Neural cell (in vitro differentiated cells): ENCODE data around the gene AIPL1.

Experiments used
- EP300 ChIP-seq: fragments of 450-650 bp; conservative IDR thresholded peaks from 2 replicates; pipeline ENCODE4 v1.6.1; 2014; ENCODE audit warnings: antibody characterized with exemption, mild to moderate bottlenecking, moderate library complexity; ENCODE audit not compliant: poor library complexity, severe bottlenecking
- MXI1 ChIP-seq: fragments of 450-650 bp; conservative IDR thresholded peaks from 2 replicates; pipeline ENCODE4 v1.6.1; 2014; ENCODE audit warnings: antibody characterized with exemption, mild to moderate bottlenecking; ENCODE audit not compliant: poor library complexity, severe bottlenecking
- POLR2AphosphoS5 ChIP-seq: IDR thresholded peaks from 2 replicates; pipeline ENCODE4 v1.6.1; 2012
- TAF1 ChIP-seq: IDR thresholded peaks from 2 replicates; pipeline ENCODE4 v1.6.1; 2012; ENCODE audit warnings: low read depth
- TF ChIP-seq, protein P1 (sequence below): fragments of 450-650 bp; IDR thresholded peaks from 2 replicates; pipeline ENCODE4 v1.5.1; 2014; ENCODE audit warnings: antibody characterized with exemption, mild to moderate bottlenecking, moderate library complexity; ENCODE audit not compliant: poor library complexity, severe bottlenecking
- TF ChIP-seq, protein P2 (sequence below): IDR thresholded peaks from 2 replicates; pipeline ENCODE4 v1.6.1; 2012; ENCODE audit warnings: borderline replicate concordance

DNA sequence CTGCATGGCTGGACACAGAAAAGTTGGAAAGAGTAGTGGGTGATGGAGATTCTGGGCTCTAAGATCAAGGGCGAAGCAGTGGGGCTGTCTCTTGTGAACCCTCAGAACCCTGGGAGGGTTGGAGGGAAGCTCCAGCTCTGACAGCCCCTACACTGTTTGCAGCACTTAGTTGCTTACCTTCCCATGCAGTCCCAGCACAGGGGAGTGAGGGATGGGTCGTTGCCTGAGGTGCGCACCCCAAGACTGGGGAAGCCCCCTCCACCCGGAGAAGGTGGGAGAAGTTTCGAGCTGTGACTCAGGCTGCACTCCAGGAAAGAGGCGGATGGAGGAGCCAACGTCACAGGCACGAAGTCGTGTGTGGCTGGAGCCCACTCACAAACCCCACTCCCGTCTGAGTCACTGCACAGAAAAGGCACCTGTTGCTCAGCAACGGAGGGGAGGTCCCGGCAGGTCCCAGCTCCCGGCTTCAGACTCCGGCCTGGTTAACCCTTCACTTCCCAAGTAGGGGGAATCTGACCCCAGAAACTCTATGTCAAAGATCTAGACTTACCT, 60.1 kb downstream of the AIPL1 start:
- TF ChIP-seq POLR2AphosphoS5 (no peak), EP300 (no peak), TAF1 (no peak), MXI1 (no peak)
- TF ChIP-seq, protein P1, sequence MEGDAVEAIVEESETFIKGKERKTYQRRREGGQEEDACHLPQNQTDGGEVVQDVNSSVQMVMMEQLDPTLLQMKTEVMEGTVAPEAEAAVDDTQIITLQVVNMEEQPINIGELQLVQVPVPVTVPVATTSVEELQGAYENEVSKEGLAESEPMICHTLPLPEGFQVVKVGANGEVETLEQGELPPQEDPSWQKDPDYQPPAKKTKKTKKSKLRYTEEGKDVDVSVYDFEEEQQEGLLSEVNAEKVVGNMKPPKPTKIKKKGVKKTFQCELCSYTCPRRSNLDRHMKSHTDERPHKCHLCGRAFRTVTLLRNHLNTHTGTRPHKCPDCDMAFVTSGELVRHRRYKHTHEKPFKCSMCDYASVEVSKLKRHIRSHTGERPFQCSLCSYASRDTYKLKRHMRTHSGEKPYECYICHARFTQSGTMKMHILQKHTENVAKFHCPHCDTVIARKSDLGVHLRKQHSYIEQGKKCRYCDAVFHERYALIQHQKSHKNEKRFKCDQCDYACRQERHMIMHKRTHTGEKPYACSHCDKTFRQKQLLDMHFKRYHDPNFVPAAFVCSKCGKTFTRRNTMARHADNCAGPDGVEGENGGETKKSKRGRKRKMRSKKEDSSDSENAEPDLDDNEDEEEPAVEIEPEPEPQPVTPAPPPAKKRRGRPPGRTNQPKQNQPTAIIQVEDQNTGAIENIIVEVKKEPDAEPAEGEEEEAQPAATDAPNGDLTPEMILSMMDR: no peak
- TF ChIP-seq, protein P2, sequence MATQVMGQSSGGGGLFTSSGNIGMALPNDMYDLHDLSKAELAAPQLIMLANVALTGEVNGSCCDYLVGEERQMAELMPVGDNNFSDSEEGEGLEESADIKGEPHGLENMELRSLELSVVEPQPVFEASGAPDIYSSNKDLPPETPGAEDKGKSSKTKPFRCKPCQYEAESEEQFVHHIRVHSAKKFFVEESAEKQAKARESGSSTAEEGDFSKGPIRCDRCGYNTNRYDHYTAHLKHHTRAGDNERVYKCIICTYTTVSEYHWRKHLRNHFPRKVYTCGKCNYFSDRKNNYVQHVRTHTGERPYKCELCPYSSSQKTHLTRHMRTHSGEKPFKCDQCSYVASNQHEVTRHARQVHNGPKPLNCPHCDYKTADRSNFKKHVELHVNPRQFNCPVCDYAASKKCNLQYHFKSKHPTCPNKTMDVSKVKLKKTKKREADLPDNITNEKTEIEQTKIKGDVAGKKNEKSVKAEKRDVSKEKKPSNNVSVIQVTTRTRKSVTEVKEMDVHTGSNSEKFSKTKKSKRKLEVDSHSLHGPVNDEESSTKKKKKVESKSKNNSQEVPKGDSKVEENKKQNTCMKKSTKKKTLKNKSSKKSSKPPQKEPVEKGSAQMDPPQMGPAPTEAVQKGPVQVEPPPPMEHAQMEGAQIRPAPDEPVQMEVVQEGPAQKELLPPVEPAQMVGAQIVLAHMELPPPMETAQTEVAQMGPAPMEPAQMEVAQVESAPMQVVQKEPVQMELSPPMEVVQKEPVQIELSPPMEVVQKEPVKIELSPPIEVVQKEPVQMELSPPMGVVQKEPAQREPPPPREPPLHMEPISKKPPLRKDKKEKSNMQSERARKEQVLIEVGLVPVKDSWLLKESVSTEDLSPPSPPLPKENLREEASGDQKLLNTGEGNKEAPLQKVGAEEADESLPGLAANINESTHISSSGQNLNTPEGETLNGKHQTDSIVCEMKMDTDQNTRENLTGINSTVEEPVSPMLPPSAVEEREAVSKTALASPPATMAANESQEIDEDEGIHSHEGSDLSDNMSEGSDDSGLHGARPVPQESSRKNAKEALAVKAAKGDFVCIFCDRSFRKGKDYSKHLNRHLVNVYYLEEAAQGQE: no peak
